ENCODE data around the gene DMBT1. TPM values are rescaled to one million over a fixed set of nuclear protein-coding genes. Genes with fewer than 3 reads are reported as not detected.
A peak's percentile ranks its signal among the peaks of the same experiment; 100 is the strongest.

DMBT1 gene
- total RNA-seq, 1 donor from 2014 or later = 0.44 TPM

DNA sequence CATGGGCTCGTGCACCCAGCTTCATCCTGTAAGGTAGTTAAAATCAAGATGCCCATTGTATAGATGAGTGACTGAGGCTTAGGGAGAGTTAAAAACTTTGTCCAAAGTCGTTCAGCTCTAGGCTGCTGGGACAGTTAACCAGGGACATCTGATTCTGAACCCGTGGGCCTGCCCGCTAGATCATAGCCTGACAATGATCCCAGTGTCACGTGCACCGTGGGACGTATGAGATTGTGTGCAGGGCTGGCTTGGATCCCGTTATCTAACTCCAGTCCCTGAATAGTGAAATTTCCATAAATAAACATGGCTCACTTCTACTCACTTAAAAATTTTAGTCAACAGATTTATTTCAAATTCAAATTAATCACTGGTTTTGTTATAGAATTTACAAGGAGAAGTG is 114.2 kb downstream of the DMBT1 start:
- intact Hi-C loops (cut with micrococcal nuclease) = no loop called here
- Histone ChIP-seq H3K27ac (replicated peaks) (peak overlapping the region; percentile 57), H3K36me3 (no peaks in the 10 kb centered on the region), H3K9me3 (replicated peaks) (no peaks in the 10 kb centered on the region), H3K4me3 (no peak overlapping the region), H3K4me1 (no peaks in the 10 kb centered on the region), H3K27me3 (ENCODE audit: low read depth) (peaks cover 35% of the 10 kb centered on the region)
- TF ChIP-seq, protein P1, sequence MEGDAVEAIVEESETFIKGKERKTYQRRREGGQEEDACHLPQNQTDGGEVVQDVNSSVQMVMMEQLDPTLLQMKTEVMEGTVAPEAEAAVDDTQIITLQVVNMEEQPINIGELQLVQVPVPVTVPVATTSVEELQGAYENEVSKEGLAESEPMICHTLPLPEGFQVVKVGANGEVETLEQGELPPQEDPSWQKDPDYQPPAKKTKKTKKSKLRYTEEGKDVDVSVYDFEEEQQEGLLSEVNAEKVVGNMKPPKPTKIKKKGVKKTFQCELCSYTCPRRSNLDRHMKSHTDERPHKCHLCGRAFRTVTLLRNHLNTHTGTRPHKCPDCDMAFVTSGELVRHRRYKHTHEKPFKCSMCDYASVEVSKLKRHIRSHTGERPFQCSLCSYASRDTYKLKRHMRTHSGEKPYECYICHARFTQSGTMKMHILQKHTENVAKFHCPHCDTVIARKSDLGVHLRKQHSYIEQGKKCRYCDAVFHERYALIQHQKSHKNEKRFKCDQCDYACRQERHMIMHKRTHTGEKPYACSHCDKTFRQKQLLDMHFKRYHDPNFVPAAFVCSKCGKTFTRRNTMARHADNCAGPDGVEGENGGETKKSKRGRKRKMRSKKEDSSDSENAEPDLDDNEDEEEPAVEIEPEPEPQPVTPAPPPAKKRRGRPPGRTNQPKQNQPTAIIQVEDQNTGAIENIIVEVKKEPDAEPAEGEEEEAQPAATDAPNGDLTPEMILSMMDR (IDR thresholded peaks at IDR 0.05; ENCODE audit: borderline replicate concordance) = no peak
- peak; percentile 42 for DNase-seq

DNA sequence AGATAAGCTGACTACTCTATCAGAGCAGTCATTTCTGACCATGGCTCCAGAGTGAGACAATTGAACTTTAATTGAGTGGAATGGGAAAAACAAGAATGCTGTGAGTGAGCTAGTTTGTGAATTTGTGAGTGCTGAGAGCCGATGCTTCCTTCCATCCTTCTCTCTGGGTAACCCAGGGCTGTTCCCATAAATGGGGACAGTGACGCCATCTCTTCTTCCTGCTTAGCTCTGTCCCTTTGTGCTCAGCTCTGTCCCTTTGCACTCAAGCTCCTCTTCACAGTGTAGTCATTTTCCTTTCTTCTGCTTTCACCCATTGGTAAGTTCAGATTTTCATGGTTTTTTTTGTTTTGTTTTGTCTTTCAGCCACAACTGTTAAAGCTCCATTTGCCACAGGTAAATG is 114.7 kb downstream of the DMBT1 start:
- intact Hi-C loops (cut with micrococcal nuclease) = no loop called here
- TF ChIP-seq, protein P1 (IDR thresholded peaks at IDR 0.05; ENCODE audit: borderline replicate concordance) = no peak
- DNase-seq = no peak
- Histone ChIP-seq H3K27me3 (ENCODE audit: low read depth) (peaks cover 36% of the 10 kb centered on the region), H3K4me1 (no peaks in the 10 kb centered on the region), H3K36me3 (no peaks in the 10 kb centered on the region), H3K9me3 (replicated peaks) (no peaks in the 10 kb centered on the region), H3K27ac (replicated peaks) (peak overlapping the region; percentile 57), H3K4me3 (no peak overlapping the region)

DNA sequence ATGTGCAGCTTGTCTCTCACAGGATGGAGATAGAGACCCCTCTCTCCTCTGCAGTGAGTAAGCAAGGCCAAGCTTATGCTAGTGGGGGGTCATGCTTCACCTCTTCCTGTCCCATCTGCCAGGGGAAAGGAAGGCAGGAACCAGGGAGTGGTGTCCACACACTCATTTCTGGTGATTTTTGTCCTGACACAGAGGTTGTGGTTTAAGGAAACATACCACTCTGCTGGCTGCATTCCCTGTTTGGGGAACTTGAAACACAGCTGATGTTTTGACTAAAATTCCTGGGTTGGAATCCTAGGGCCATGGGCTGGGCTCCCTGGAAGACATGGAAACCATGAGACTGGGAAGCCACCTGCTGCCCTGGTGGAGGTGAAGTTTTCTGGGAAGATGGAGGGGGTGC is 117.7 kb downstream of the DMBT1 start:
- Histone ChIP-seq H3K4me1 (no peaks in the 10 kb centered on the region), H3K4me3 (no peak overlapping the region), H3K9me3 (replicated peaks) (no peaks in the 10 kb centered on the region), H3K36me3 (no peaks in the 10 kb centered on the region), H3K27me3 (ENCODE audit: low read depth) (peaks cover 25% of the 10 kb centered on the region), H3K27ac (replicated peaks) (no peak overlapping the region)
- no peak for DNase-seq
- intact Hi-C loops (cut with micrococcal nuclease) = no loop called here
- TF ChIP-seq, protein P1 (IDR thresholded peaks at IDR 0.05; ENCODE audit: borderline replicate concordance) = no peak

DNA sequence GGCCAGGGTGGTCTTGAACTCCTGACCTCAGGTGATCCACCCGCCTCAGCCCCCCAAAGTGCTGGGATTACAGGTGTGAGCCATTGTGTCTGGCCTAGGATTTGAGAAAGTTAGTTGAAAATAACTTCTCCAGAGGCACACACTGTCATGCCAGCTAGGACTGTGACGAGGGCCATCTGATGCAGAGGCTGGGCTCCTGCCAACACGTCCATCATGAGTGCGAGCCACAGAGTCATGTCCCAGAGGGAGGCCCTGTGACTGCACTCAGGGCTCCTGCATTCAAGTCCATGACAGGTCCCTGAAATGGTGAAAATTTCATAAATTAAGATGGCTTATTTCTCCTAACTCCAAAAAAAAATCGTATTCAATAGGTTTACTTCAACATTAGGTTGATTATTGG is 122.0 kb downstream of the DMBT1 start:
- TF ChIP-seq, protein P1 (IDR thresholded peaks at IDR 0.05; ENCODE audit: borderline replicate concordance) = no peak
- Histone ChIP-seq H3K4me1 (no peaks in the 10 kb centered on the region), H3K9me3 (replicated peaks) (no peaks in the 10 kb centered on the region), H3K36me3 (no peaks in the 10 kb centered on the region), H3K27ac (replicated peaks) (no peak overlapping the region), H3K4me3 (no peak overlapping the region), H3K27me3 (ENCODE audit: low read depth) (peaks cover 16% of the 10 kb centered on the region)
- DNase-seq = peak; percentile 48
- intact Hi-C loops (cut with micrococcal nuclease) = no loop called here

DNA sequence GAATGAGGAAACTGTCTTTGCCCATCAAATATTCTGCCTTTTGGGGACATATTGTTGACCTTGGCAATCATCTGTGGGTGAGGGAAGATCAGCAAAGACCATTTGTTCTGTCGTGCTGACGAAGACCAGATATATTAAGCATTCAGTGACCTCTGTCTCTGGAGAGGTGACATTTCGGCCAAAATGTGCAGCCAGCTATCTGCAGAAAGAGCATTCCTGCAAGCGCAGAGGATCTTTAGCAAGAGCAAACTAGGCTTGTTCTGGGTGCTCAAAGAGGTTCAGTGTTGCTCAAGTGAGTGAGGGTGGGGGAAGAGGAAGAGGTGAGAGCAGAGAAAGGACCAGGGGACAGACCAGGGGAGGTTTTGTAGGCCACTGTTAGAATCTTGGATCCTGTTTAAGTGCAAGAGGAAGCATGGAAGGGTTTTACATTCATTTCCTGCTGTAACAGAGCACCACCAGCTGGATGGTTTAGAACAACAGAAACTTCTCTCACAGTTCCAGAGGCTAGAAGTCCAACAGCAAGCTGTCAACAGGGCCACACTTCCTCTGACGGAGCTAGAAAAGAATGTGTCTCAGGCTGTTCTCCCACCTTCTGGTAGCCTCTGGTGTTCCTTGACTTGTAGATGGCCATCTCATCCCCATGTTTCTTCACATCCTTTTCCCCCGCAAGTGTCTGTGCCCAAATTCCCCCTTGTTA is 127.9 kb downstream of the DMBT1 start:
- no peak overlapping the region for H3K4me3 ChIP-seq
- H3K9me3 ChIP-seq (replicated peaks) = no peaks in the 10 kb centered on the region
- peaks cover 2% of the 10 kb centered on the region for H3K27me3 ChIP-seq (ENCODE audit: low read depth)
- H3K4me1 ChIP-seq = peaks cover 22% of the 10 kb centered on the region
- peak overlapping the region; percentile 82 for H3K27ac ChIP-seq (replicated peaks)
- no peaks in the 10 kb centered on the region for H3K36me3 ChIP-seq
- intact Hi-C loops (cut with micrococcal nuclease) = no loop called here
- peak; percentile 40 for DNase-seq
- TF ChIP-seq, protein P1 (IDR thresholded peaks at IDR 0.05; ENCODE audit: borderline replicate concordance) = peak; percentile 25

Measured in left ventricle myocardium inferior (tissue), 1 donor.